ENCODE results near the gene EPAS1.

Gene EPAS1

GRCh38 chr2:46340740-46341420 lies 43.7 kb downstream of the EPAS1 start:
- no peak for DNase-seq

GRCh38 chr2:46342566-46343315 lies 45.5 kb downstream of the EPAS1 start:
- DNase-seq: no peak

GRCh38 chr2:46344706-46345105 lies 47.5 kb downstream of the EPAS1 start:
- DNase-seq: no peak

- DNase-seq: no peak
These were observed 48.6 kb downstream of the EPAS1 start for GRCh38 chr2:46345775-46346174.

- no peak for DNase-seq
These were observed 49.5 kb downstream of the EPAS1 start for GRCh38 chr2:46346719-46347118.

GRCh38 chr2:46347648-46348280 lies 50.6 kb downstream of the EPAS1 start:
- DNase-seq: no peak

- no peak for DNase-seq
These were observed 51.9 kb downstream of the EPAS1 start for GRCh38 chr2:46349115-46349547.

GRCh38 chr2:46350029-46350689 lies 53.0 kb downstream of the EPAS1 start:
- DNase-seq: no peak

- DNase-seq: no peak
These were observed 54.0 kb downstream of the EPAS1 start for GRCh38 chr2:46351098-46351749.

GRCh38 chr2:46351750-46352138 lies 54.5 kb downstream of the EPAS1 start:
- DNase-seq: no peak

- DNase-seq: no peak
These were observed 55.4 kb downstream of the EPAS1 start for GRCh38 chr2:46352621-46353020.

GRCh38 chr2:46353509-46353908 lies 56.3 kb downstream of the EPAS1 start:
- no peak for DNase-seq

GRCh38 chr2:46355756-46356155 lies 58.5 kb downstream of the EPAS1 start:
- no peak for DNase-seq

- no peak for DNase-seq
These were observed 59.8 kb downstream of the EPAS1 start for GRCh38 chr2:46356991-46357390.

GRCh38 chr2:46358713-46359112 lies 61.5 kb downstream of the EPAS1 start:
- no peak for DNase-seq

- DNase-seq: no peak
These were observed 63.1 kb downstream of the EPAS1 start for GRCh38 chr2:46360303-46360702.

- DNase-seq: no peak
These were observed 64.9 kb downstream of the EPAS1 start for GRCh38 chr2:46361920-46362666.

GRCh38 chr2:46362667-46363012 lies 65.4 kb downstream of the EPAS1 start:
- no peak for DNase-seq

GRCh38 chr2:46363535-46364170 lies 66.4 kb downstream of the EPAS1 start:
- no peak for DNase-seq

GRCh38 chr2:46364797-46365457 lies 67.7 kb downstream of the EPAS1 start:
- no peak for DNase-seq

Measured in T1000 (cell line).